ENCODE data around the gene TJAP1.
"Not testable (repeated sequence)": the region's sequence is repeated elsewhere in the genome, so short reads cannot be mapped to it uniquely, and the experiment has no call there.

TJAP1 gene

GRCh38 chr6:43481591-43482236 is 4.3 kb downstream of the TJAP1 start:
- DNase-seq (ENCODE audit: low spot score): no peak

GRCh38 chr6:43488667-43489276 is 11.4 kb downstream of the TJAP1 start:
- DNase-seq (ENCODE audit: low spot score): no peak

GRCh38 chr6:43489277-43490072 is 12.1 kb downstream of the TJAP1 start:
- DNase-seq (ENCODE audit: low spot score): peak; percentile 99

- DNase-seq (ENCODE audit: low spot score): no peak
Observed at GRCh38 chr6:43490523-43490939, 13.2 kb downstream of the TJAP1 start.

GRCh38 chr6:43491750-43492661 is 14.6 kb downstream of the TJAP1 start:
- peak; percentile 95 for DNase-seq (ENCODE audit: low spot score)

GRCh38 chr6:43492673-43493072 is 15.3 kb downstream of the TJAP1 start:
- no peak for DNase-seq (ENCODE audit: low spot score)

- DNase-seq (ENCODE audit: low spot score): no peak
Observed at GRCh38 chr6:43493230-43493629, 15.9 kb downstream of the TJAP1 start.

GRCh38 chr6:43493833-43494232 is 16.5 kb downstream of the TJAP1 start:
- DNase-seq (ENCODE audit: low spot score): no peak

- DNase-seq (ENCODE audit: low spot score): no peak
Observed at GRCh38 chr6:43494321-43494720, 17.0 kb downstream of the TJAP1 start.

- no peak for DNase-seq (ENCODE audit: low spot score)
Observed at GRCh38 chr6:43494766-43495165, 17.4 kb downstream of the TJAP1 start.

- no peak for DNase-seq (ENCODE audit: low spot score)
Observed at GRCh38 chr6:43495409-43495941, 18.1 kb downstream of the TJAP1 start.

GRCh38 chr6:43496370-43497128 is 19.2 kb downstream of the TJAP1 start:
- peak; percentile 65 for DNase-seq (ENCODE audit: low spot score)

GRCh38 chr6:43497129-43497396 is 19.7 kb downstream of the TJAP1 start:
- no peak for DNase-seq (ENCODE audit: low spot score)

GRCh38 chr6:43497689-43498088 is 20.3 kb downstream of the TJAP1 start:
- DNase-seq (ENCODE audit: low spot score): no peak

- not testable (repeated sequence) for DNase-seq (ENCODE audit: low spot score)
Observed at GRCh38 chr6:43498291-43498690, 20.9 kb downstream of the TJAP1 start.

GRCh38 chr6:43499028-43499815 is 21.9 kb downstream of the TJAP1 start:
- no peak for DNase-seq (ENCODE audit: low spot score)

GRCh38 chr6:43500921-43501320 is 23.6 kb downstream of the TJAP1 start:
- no peak for DNase-seq (ENCODE audit: low spot score)

GRCh38 chr6:43502666-43503065 is 25.3 kb downstream of the TJAP1 start:
- no peak for DNase-seq (ENCODE audit: low spot score)

GRCh38 chr6:43503443-43503842 is 26.1 kb downstream of the TJAP1 start:
- DNase-seq (ENCODE audit: low spot score): no peak

Data from Ammon's horn (tissue), 1 donor.